GM12878 (cell line): ENCODE data around the gene CDO1. TPM values are rescaled to one million over a fixed set of nuclear protein-coding genes. Genes with fewer than 3 reads are reported as not detected.

ENCODE experiments used
- ATAC-seq: fragments of 200-7000 bp; cut with Tn5 transposase; 3 replicates; pipeline ENCODE4 v1.9.1; 2020; ENCODE audit warnings: mild to moderate bottlenecking, moderate library complexity
- BruUV-seq: library from RNA; stranded (reverse); fragments of 400-500 nt; replicated peaks from 2 replicates; lab custom pipeline; 2021; lab: Mats Ljungman, UMichigan
- CTCF ChIA-PET: fragments of 300-600 bp; sonication (Branson Sonifier 250); formaldehyde crosslinking; extraction: SDS; loops from one replicate; lab custom pipeline; 2021; ENCODE audit warnings: inconsistent platforms; lab: Yijun Ruan, JAX
- POLR2A ChIA-PET: fragments of 350-600 bp; formaldehyde crosslinking; extraction: SDS; loops from one replicate; lab custom pipeline; 2021; ENCODE audit warnings: inconsistent platforms; lab: Charles Lee
- RAD21 ChIA-PET: fragments of 300-600 bp; sonication (Branson Sonifier 250); formaldehyde crosslinking; loops from one replicate; lab custom pipeline; 2023; ENCODE audit warnings: antibody characterized with exemption; ENCODE audit not compliant: unreplicated experiment; lab: Charles Lee
- SMC1A ChIA-PET: fragments of 300-600 bp; sonication (Branson Sonifier 250); formaldehyde crosslinking; loops from one replicate; lab custom pipeline; 2023; ENCODE audit not compliant: unreplicated experiment, uncharacterized antibody; lab: Charles Lee
- DNase-seq: peaks from one replicate; pipeline ENCODE4 v3.0.0-alpha.2; 2011; ENCODE audit warnings: low read depth, low spot score
- FAIRE-seq: peaks from 3 replicates; lab custom pipeline; 2011; peaks lifted over from hg19 to GRCh38; lab: Jason Lieb, UNC
- H2AFZ ChIP-seq: 2 replicates; pipeline ENCODE4 v1.6.0; 2011; ENCODE audit warnings: low read depth, low read length, control low read depth; ENCODE audit not compliant: control insufficient read depth
- H3K27ac ChIP-seq: 2 replicates; pipeline ENCODE4 v1.5.1; 2011; ENCODE audit warnings: control low read depth; ENCODE audit not compliant: control insufficient read depth, insufficient read depth
- H3K27me3 ChIP-seq, 2 experiments: replicated peaks in 1 of 2; 2 replicates each; pipeline versions ENCODE4 v1.6.0 to v1.6.1; 2011; ENCODE audit warnings: low read length in 1 of 2; ENCODE audit not compliant: control insufficient read depth in 2 of 2, insufficient read depth in 2 of 2
- H3K36me3 ChIP-seq, 2 experiments: 2 replicates each; pipeline ENCODE4 v1.5.1; 2011; ENCODE audit warnings: low read length in 1 of 2; ENCODE audit not compliant: control insufficient read depth in 2 of 2, insufficient read depth in 2 of 2
- H3K4me1 ChIP-seq: 2 replicates; pipeline ENCODE4 v1.6.1; 2011; ENCODE audit warnings: mild to moderate bottlenecking, low read length, moderate library complexity, mixed read lengths; ENCODE audit not compliant: control insufficient read depth, insufficient read depth
- H3K4me2 ChIP-seq: 2 replicates; pipeline ENCODE4 v1.6.0; 2011; ENCODE audit warnings: control low read depth; ENCODE audit not compliant: control insufficient read depth, insufficient read depth
- H3K4me3 ChIP-seq: fragments of 200-600 bp; sonication (generic); 2 replicates; pipeline ENCODE4 v1.5.1; 2016
- H3K79me2 ChIP-seq: 2 replicates; pipeline ENCODE4 v1.6.0; 2011; ENCODE audit warnings: low read length; ENCODE audit not compliant: control insufficient read depth, insufficient read depth
- H3K9ac ChIP-seq: 2 replicates; pipeline ENCODE4 v1.8.0; 2011; ENCODE audit warnings: low read length, control low read depth, mixed read lengths; ENCODE audit not compliant: control insufficient read depth, insufficient read depth
- H3K9me3 ChIP-seq: replicated peaks from 3 replicates; pipeline ENCODE4 v1.5.1; 2011; ENCODE audit warnings: mild to moderate bottlenecking, low read length; ENCODE audit not compliant: control insufficient read depth, insufficient read depth
- H4K20me1 ChIP-seq: 2 replicates; pipeline ENCODE4 v1.6.0; 2011; ENCODE audit not compliant: control insufficient read depth, insufficient read depth
- IRF4 ChIP-seq: IDR thresholded peaks from 2 replicates; pipeline ENCODE4 v1.6.1; 2011; ENCODE audit warnings: low read depth, low read length
- KDM1A ChIP-seq: fragments of 200-600 bp; sonication (generic); IDR thresholded peaks from 2 replicates; pipeline ENCODE4 v1.6.1; 2016; ENCODE audit warnings: borderline replicate concordance
- MLLT1 ChIP-seq: fragments of 450-650 bp; IDR thresholded peaks from 2 replicates; pipeline ENCODE4 v1.6.1; 2016; ENCODE audit warnings: mild to moderate bottlenecking
- PKNOX1 ChIP-seq: fragments of 450-650 bp; IDR thresholded peaks from 2 replicates; pipeline ENCODE4 v1.6.1; 2016; ENCODE audit warnings: mild to moderate bottlenecking
- PRDM15 ChIP-seq: fragments of 450-650 bp; formaldehyde crosslinking; IDR thresholded peaks from 2 replicates; pipeline ENCODE4 v1.4.0; 2020; ENCODE audit warnings: mild to moderate bottlenecking, moderate library complexity
- RAD51 ChIP-seq: fragments of 450-650 bp; IDR thresholded peaks from 2 replicates; pipeline ENCODE4 v1.6.1; 2016; ENCODE audit warnings: moderate library complexity, mild to moderate bottlenecking, inconsistent platforms
- WGBS: methylation state at CpG from one replicate; pipeline ENCODE4 v1.1.6; 2016; ENCODE audit warnings: low lambda C conversion rate; ENCODE audit not compliant: insufficient replicate concordance, insufficient coverage; ENCODE audit errors: missing lambda C conversion rate; 5-methylcytosine and 5-hydroxymethylcytosine counted together
- in situ Hi-C: fragments of 300-500 bp; cut with MboI; formaldehyde crosslinking; loops from 9 replicates; pipeline ENCODE4 v1.14.3; 2018; ENCODE audit warnings: mixed read lengths
- intact Hi-C: fragments of 100-400 bp; cut with micrococcal nuclease; formaldehyde crosslinking; loops from one replicate; pipeline ENCODE4 v1.14.2; 2022; ENCODE audit not compliant: unreplicated experiment
- polyA plus RNA-seq, 11 experiments: library from polyadenylated mRNA; depleted of rRNA in 4 of 11; unstranded in 6 of 11; stranded (reverse) in 5 of 11; fragments of >200 nt; fragmentation: Nextera tagmentation in 4 of 11; fragmentation: Illumina TruSeq in 1 of 11; extraction: Ambion mirVana in 4 of 11; extraction: Trizol in 1 of 11; gene quantifications; 1 replicate in 1 of 11; 2 replicates in 10 of 11; pipeline versions ENCODE4 v1.2.1 to v1.2.3, GENCODE V29; 2011 to 2016; ENCODE audit warnings: inconsistent platforms in 2 of 11, missing spikeins in 2 of 11, low read depth in 1 of 11
- total RNA-seq, 4 experiments: library from RNA; depleted of rRNA in 3 of 4; stranded (reverse); fragments of >200 nt in 3 of 4; fragmentation: Illumina TruSeq in 1 of 4; extraction: Trizol in 1 of 4; gene quantifications; 2 replicates each; pipeline versions ENCODE4 v1.2.1 to v1.2.3, GENCODE V29; 2013 to 2021

Gene CDO1
- total and polyA plus RNA-seq, 10 of the 15 experiments (the other 5 are each of a cell fraction or from before 2014, with no cell fraction given) = 0.05 TPM; not detected in 9

GRCh38 chr5:115829913-115830312, 13.5 kb upstream of the CDO1 start:
- H2AFZ ChIP-seq = no peak overlapping the region
- SMC1A ChIA-PET = interaction anchor here (1.0 kb wide), 1 partner anchor 9 kb away, joined by 4 read pairs; no protein-coding TSS in a partner anchor
- H3K27me3 ChIP-seq = no peaks in the 10 kb centered on the region
- no peak overlapping the region for H3K9ac ChIP-seq
- no peak overlapping the region for H3K4me3 ChIP-seq
- H3K36me3 ChIP-seq = peaks cover 0 to 13% of the 10 kb centered on the region in 2 experiments; a peak in 3 of 4 replicates
- in situ Hi-C loops (loop anchor here (25.0 kb wide), 1 partner anchor 232 kb away; no protein-coding TSS in a partner anchor), intact Hi-C loops (loop anchor here (5.0 kb wide), 1 partner anchor 518 kb away; no protein-coding TSS in a partner anchor)
- RAD21 ChIA-PET = no interaction called here
- H4K20me1 ChIP-seq = no peaks in the 10 kb centered on the region
- DNase-seq (no peak), FAIRE-seq (no peak), ATAC-seq (no peak)
- no TSS peak for BruUV-seq
- no peak overlapping the region for H3K4me2 ChIP-seq
- no peaks in the 10 kb centered on the region for H3K4me1 ChIP-seq
- TF ChIP-seq IRF4 (no peak), KDM1A (no peak), MLLT1 (no peak), PRDM15 (CRISPR knock-in tag) (no peak), PKNOX1 (no peak), RAD51 (no peak)
- 97% methylated on average over 3 of the region's 5 CpGs for WGBS
- POLR2A ChIA-PET = no interaction called here
- CTCF ChIA-PET = interaction anchor here (0.8 kb wide), 1 partner anchor 180 kb away, joined by 3 read pairs; no protein-coding TSS in a partner anchor
- H3K79me2 ChIP-seq = no peaks in the 10 kb centered on the region
- H3K27ac ChIP-seq = no peak overlapping the region
- no peaks in the 10 kb centered on the region; the same call in 2 of the 3 replicates for H3K9me3 ChIP-seq
